ENCODE results near the gene FZD7. TPM values are rescaled to one million over a fixed set of nuclear protein-coding genes. Genes with fewer than 3 reads are reported as not detected.

The FZD7 gene
- total and polyA plus RNA-seq, 9 of the 15 experiments (the other 6 are each of a cell fraction or from before 2014, with no cell fraction given): 0.11 to 2.4 (median 0.69) TPM

GRCh38 chr2:202035941-202036372 is 2.3 kb downstream of the FZD7 start:
- no peak overlapping the region for H3K4me3 ChIP-seq
- no peak overlapping the region for H3K4me2 ChIP-seq (ENCODE audit: insufficient read depth, low read length)
- H3K9me3 ChIP-seq (replicated peaks; ENCODE audit: control insufficient read depth, insufficient read depth, low read depth, low read length): no peaks in the 10 kb centered on the region
- no peaks in the 10 kb centered on the region for H4K20me1 ChIP-seq (replicated peaks; ENCODE audit: control insufficient read depth, insufficient read depth, low read length)
- BruUV-seq (replicated peaks): no TSS peak
- 93% methylated on average over 6 of the region's 32 CpGs for WGBS (ENCODE audit: insufficient coverage, low coverage, missing lambda C conversion rate)
- no peak for ATAC-seq
- no peak for FAIRE-seq
- ChIA-PET CTCF (ENCODE audit: low intra/inter-chr PET ratio) (no interaction called here), POLR2A (no interaction called here)
- H3K79me2 ChIP-seq (ENCODE audit: control insufficient read depth, insufficient read depth, low read length): no peaks in the 10 kb centered on the region
- in situ Hi-C loops (cut with MboI): no loop called here
- no peak overlapping the region for H2AFZ ChIP-seq (ENCODE audit: low read depth, low read length)
- intact Hi-C loops (cut with micrococcal nuclease): no loop called here
- no peak overlapping the region for H3K27ac ChIP-seq (ENCODE audit: extremely low read depth, low read depth, low read length)
- no peak overlapping the region for H3K9ac ChIP-seq (ENCODE audit: insufficient read depth in 1 of 2, low read depth in 2 of 2, low read length in 2 of 2)
- H3K4me1 ChIP-seq (replicated peaks in 1 of 2; ENCODE audit: control insufficient read depth in 2 of 2, insufficient read depth in 2 of 2, low read length in 2 of 2): peaks cover 12 to 44% of the 10 kb centered on the region in 2 experiments; a peak in 4 of 5 replicates
- no peaks in the 10 kb centered on the region for H3K36me3 ChIP-seq (ENCODE audit: control insufficient read depth, insufficient read depth, low read length)
- no peak for DNase-seq (ENCODE audit: extremely low read depth in 1 of 4, low spot score in 3 of 4)
- peaks cover 3 to 10% of the 10 kb centered on the region in 2 experiments; a peak in 3 of 5 replicates for H3K27me3 ChIP-seq (ENCODE audit: control insufficient read depth in 2 of 2, insufficient read depth in 2 of 2, low read length in 2 of 2)
- H3K9me1 ChIP-seq (ENCODE audit: control insufficient read depth, insufficient read depth, low read length): no peaks in the 10 kb centered on the region
- no peak for TF ChIP-seq JUND (IDR thresholded peaks at IDR 0.05; ENCODE audit: borderline replicate concordance, low read depth, low read length)
- no peak for TF ChIP-seq JUND (tag; IDR thresholded peaks at IDR 0.05; ENCODE audit: borderline replicate concordance, low read depth, low read length)
- no peak for TF ChIP-seq PHTF2 (CRISPR knock-in tag; IDR thresholded peaks at IDR 0.05)
- TF ChIP-seq ZNF197 (CRISPR knock-in tag; IDR thresholded peaks at IDR 0.05; ENCODE audit: low read depth): no peak
- no peak for TF ChIP-seq ZNF444 (CRISPR knock-in tag; IDR thresholded peaks at IDR 0.05)
- TF ChIP-seq E2F6 (IDR thresholded peaks at IDR 0.05; ENCODE audit: borderline replicate concordance in 1 of 2, extremely low read depth in 1 of 2, insufficient read depth in 1 of 2, insufficient read length in 1 of 2, low read depth in 1 of 2, low read length in 1 of 2, poor library complexity in 1 of 2, severe bottlenecking in 1 of 2): no peak
- TF ChIP-seq EGR1 (conservative IDR thresholded peaks at IDR 0.05): no peak
- TF ChIP-seq, protein P1, sequence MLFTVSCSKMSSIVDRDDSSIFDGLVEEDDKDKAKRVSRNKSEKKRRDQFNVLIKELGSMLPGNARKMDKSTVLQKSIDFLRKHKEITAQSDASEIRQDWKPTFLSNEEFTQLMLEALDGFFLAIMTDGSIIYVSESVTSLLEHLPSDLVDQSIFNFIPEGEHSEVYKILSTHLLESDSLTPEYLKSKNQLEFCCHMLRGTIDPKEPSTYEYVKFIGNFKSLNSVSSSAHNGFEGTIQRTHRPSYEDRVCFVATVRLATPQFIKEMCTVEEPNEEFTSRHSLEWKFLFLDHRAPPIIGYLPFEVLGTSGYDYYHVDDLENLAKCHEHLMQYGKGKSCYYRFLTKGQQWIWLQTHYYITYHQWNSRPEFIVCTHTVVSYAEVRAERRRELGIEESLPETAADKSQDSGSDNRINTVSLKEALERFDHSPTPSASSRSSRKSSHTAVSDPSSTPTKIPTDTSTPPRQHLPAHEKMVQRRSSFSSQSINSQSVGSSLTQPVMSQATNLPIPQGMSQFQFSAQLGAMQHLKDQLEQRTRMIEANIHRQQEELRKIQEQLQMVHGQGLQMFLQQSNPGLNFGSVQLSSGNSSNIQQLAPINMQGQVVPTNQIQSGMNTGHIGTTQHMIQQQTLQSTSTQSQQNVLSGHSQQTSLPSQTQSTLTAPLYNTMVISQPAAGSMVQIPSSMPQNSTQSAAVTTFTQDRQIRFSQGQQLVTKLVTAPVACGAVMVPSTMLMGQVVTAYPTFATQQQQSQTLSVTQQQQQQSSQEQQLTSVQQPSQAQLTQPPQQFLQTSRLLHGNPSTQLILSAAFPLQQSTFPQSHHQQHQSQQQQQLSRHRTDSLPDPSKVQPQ (CRISPR knock-in tag; IDR thresholded peaks at IDR 0.05; ENCODE audit: borderline replicate concordance): no peak
- no peak for TF ChIP-seq HMBOX1 (IDR thresholded peaks at IDR 0.05)
- TF ChIP-seq ETS2 (tag; IDR thresholded peaks at IDR 0.05; ENCODE audit: borderline replicate concordance, poor library complexity, severe bottlenecking): no peak
- TF ChIP-seq PATZ1 (CRISPR knock-in tag; IDR thresholded peaks at IDR 0.05; ENCODE audit: borderline replicate concordance): no peak
- TF ChIP-seq TRIM28 (IDR thresholded peaks at IDR 0.05): no peak
- TF ChIP-seq RFX7 (CRISPR knock-in tag; IDR thresholded peaks at IDR 0.05): no peak
- TF ChIP-seq, protein P2, sequence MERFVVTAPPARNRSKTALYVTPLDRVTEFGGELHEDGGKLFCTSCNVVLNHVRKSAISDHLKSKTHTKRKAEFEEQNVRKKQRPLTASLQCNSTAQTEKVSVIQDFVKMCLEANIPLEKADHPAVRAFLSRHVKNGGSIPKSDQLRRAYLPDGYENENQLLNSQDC (CRISPR knock-in tag; IDR thresholded peaks at IDR 0.05): no peak
- TF ChIP-seq ZNF830 (CRISPR knock-in tag; IDR thresholded peaks at IDR 0.05): no peak

Measured in K562 (cell line).